ENCODE results near the gene KLF7. TPM values are rescaled to one million over a fixed set of nuclear protein-coding genes. Genes with fewer than 3 reads are reported as not detected.
A peak's percentile ranks its signal among the peaks of the same experiment; 100 is the strongest.

The KLF7 gene
- total and polyA plus RNA-seq, 9 of the 15 experiments (the other 6 are each of a cell fraction or from before 2014, with no cell fraction given), result 0.04 to 0.54 (median 0.07) TPM

GRCh38 chr2:207136874-207137273, 28.9 kb downstream of the KLF7 start:
- ChIA-PET POLR2A (no interaction called here), CTCF (ENCODE audit: low intra/inter-chr PET ratio) (no interaction called here)
- Histone ChIP-seq H2AFZ (ENCODE audit: low read depth, low read length) (no peak overlapping the region), H3K9me1 (ENCODE audit: control insufficient read depth, insufficient read depth, low read length) (no peaks in the 10 kb centered on the region), H3K4me1 (replicated peaks in 1 of 2; ENCODE audit: control insufficient read depth in 2 of 2, insufficient read depth in 2 of 2, low read length in 2 of 2) (no peaks in the 10 kb centered on the region), H3K27ac (ENCODE audit: extremely low read depth, low read depth, low read length) (no peak overlapping the region), H3K4me3 (no peak overlapping the region), H3K4me2 (ENCODE audit: insufficient read depth, low read length) (no peak overlapping the region), H3K9me3 (replicated peaks; ENCODE audit: control insufficient read depth, insufficient read depth, low read depth, low read length) (no peaks in the 10 kb centered on the region), H3K79me2 (ENCODE audit: control insufficient read depth, insufficient read depth, low read length) (no peaks in the 10 kb centered on the region), H4K20me1 (replicated peaks; ENCODE audit: control insufficient read depth, insufficient read depth, low read length) (no peaks in the 10 kb centered on the region), H3K27me3 (ENCODE audit: control insufficient read depth in 2 of 2, insufficient read depth in 2 of 2, low read length in 2 of 2) (no peaks in the 10 kb centered on the region), H3K36me3 (ENCODE audit: control insufficient read depth, insufficient read depth, low read length) (no peaks in the 10 kb centered on the region), H3K9ac (ENCODE audit: insufficient read depth in 1 of 2, low read depth in 2 of 2, low read length in 2 of 2) (no peak overlapping the region)
- WGBS (ENCODE audit: insufficient coverage, low coverage, missing lambda C conversion rate), result 0% methylated on average over 2 of the region's 2 CpGs
- no peak for DNase-seq (ENCODE audit: extremely low read depth in 1 of 4, low spot score in 3 of 4)
- BruUV-seq (replicated peaks), result no TSS peak
- intact Hi-C loops (cut with micrococcal nuclease) (no loop called here), in situ Hi-C loops (cut with MboI) (no loop called here)
- FAIRE-seq, result no peak
- TF ChIP-seq CEBPG (CRISPR knock-in tag; IDR thresholded peaks at IDR 0.05) (no peak), CEBPG (tag; conservative IDR thresholded peaks at IDR 0.05 in 1 of 2, IDR thresholded peaks at IDR 0.05 in 1 of 2) (peak in 1 of 2 experiments; percentile 56; a peak in 1 of 4 replicates), STAT5A (IDR thresholded peaks at IDR 0.05; ENCODE audit: borderline replicate concordance, low read length) (no peak)
- ATAC-seq, result no peak

- in situ Hi-C loops (cut with MboI), result no loop called here
These were observed 29.8 kb downstream of the KLF7 start for GRCh38 chr2:207135801-207136457.

More at GRCh38 chr2:207135801-207136457, 29.8 kb downstream of the KLF7 start:
- Histone ChIP-seq H3K4me2 (ENCODE audit: insufficient read depth, low read length) (no peak overlapping the region), H3K9me3 (replicated peaks; ENCODE audit: control insufficient read depth, insufficient read depth, low read depth, low read length) (no peaks in the 10 kb centered on the region), H3K27me3 (ENCODE audit: control insufficient read depth in 2 of 2, insufficient read depth in 2 of 2, low read length in 2 of 2) (no peaks in the 10 kb centered on the region), H3K4me1 (replicated peaks in 1 of 2; ENCODE audit: control insufficient read depth in 2 of 2, insufficient read depth in 2 of 2, low read length in 2 of 2) (no peaks in the 10 kb centered on the region), H3K36me3 (ENCODE audit: control insufficient read depth, insufficient read depth, low read length) (no peaks in the 10 kb centered on the region), H3K79me2 (ENCODE audit: control insufficient read depth, insufficient read depth, low read length) (no peaks in the 10 kb centered on the region), H3K9ac (ENCODE audit: insufficient read depth in 1 of 2, low read depth in 2 of 2, low read length in 2 of 2) (no peak overlapping the region), H2AFZ (ENCODE audit: low read depth, low read length) (no peak overlapping the region), H3K9me1 (ENCODE audit: control insufficient read depth, insufficient read depth, low read length) (no peaks in the 10 kb centered on the region), H3K4me3 (no peak overlapping the region), H4K20me1 (replicated peaks; ENCODE audit: control insufficient read depth, insufficient read depth, low read length) (no peaks in the 10 kb centered on the region), H3K27ac (ENCODE audit: extremely low read depth, low read depth, low read length) (no peak overlapping the region)
- DNase-seq (ENCODE audit: extremely low read depth in 1 of 4, low spot score in 3 of 4) (no peak), FAIRE-seq (no peak), ATAC-seq (no peak)
- 22% methylated on average over 8 of the region's 9 CpGs for WGBS (ENCODE audit: insufficient coverage, low coverage, missing lambda C conversion rate)
- TF ChIP-seq KDM4B (IDR thresholded peaks at IDR 0.05; ENCODE audit: borderline replicate concordance in 2 of 2, low read depth in 1 of 2) (no peak), SPI1 (IDR thresholded peaks at IDR 0.05; ENCODE audit: borderline replicate concordance, low read depth, low read length) (peak; percentile 92)
- CTCF ChIA-PET (ENCODE audit: low intra/inter-chr PET ratio), result no interaction called here
- POLR2A ChIA-PET, result no interaction called here
- intact Hi-C loops (cut with micrococcal nuclease), result no loop called here
- BruUV-seq (replicated peaks), result no TSS peak
